MM.1S (cell line): ENCODE data around the gene URB1.

ENCODE experiments used
- EZH2 ChIP-seq: fragments of 300-600 bp; sonication (generic); optimal IDR thresholded peaks from 2 replicates; pipeline ENCODE3; 2017; ENCODE audit warnings: low read depth, mild to moderate bottlenecking, antibody characterized with exemption, low read length, mixed read lengths
- EZH2phosphoT487 ChIP-seq: fragments of 300-600 bp; sonication (generic); IDR thresholded peaks from 2 replicates; pipeline ENCODE4 v1.6.1; 2018; ENCODE audit warnings: antibody characterized with exemption, low read length
- TF ChIP-seq, protein P1 (sequence below): fragments of 300-600 bp; sonication (generic); IDR thresholded peaks from 2 replicates; pipeline ENCODE4 v1.5.1; 2016; ENCODE audit warnings: antibody characterized with exemption, low read length, mixed read lengths

- TF ChIP-seq, protein P1, sequence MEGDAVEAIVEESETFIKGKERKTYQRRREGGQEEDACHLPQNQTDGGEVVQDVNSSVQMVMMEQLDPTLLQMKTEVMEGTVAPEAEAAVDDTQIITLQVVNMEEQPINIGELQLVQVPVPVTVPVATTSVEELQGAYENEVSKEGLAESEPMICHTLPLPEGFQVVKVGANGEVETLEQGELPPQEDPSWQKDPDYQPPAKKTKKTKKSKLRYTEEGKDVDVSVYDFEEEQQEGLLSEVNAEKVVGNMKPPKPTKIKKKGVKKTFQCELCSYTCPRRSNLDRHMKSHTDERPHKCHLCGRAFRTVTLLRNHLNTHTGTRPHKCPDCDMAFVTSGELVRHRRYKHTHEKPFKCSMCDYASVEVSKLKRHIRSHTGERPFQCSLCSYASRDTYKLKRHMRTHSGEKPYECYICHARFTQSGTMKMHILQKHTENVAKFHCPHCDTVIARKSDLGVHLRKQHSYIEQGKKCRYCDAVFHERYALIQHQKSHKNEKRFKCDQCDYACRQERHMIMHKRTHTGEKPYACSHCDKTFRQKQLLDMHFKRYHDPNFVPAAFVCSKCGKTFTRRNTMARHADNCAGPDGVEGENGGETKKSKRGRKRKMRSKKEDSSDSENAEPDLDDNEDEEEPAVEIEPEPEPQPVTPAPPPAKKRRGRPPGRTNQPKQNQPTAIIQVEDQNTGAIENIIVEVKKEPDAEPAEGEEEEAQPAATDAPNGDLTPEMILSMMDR = no peak
- no peak for TF ChIP-seq EZH2
- no peak for TF ChIP-seq EZH2phosphoT487
These were observed 70.1 kb downstream of the URB1 start for GRCh38 chr21:32322676-32323075.
